IMR-90 (cell line): ENCODE results near the gene FSIP1. TPM values are rescaled to one million over a fixed set of nuclear protein-coding genes. Genes with fewer than 3 reads are reported as not detected.

Experiments
- ATAC-seq: fragments of 200-7000 bp; cut with Tn5 transposase; 2 replicates; pipeline ENCODE4 v1.9.1; 2020; ENCODE audit warnings: low read depth, mild to moderate bottlenecking, moderate library complexity
- BruUV-seq: library from RNA; stranded (reverse); fragments of 400-500 nt; replicated peaks from 2 replicates; lab custom pipeline; 2021; lab: Mats Ljungman, UMichigan
- CTCF ChIA-PET: fragments of 300-600 bp; formaldehyde crosslinking; extraction: SDS; loops from one replicate; lab custom pipeline; 2021; ENCODE audit warnings: antibody characterized with exemption; lab: Yijun Ruan, JAX
- POLR2A ChIA-PET: fragments of 300-600 bp; sonication (Branson Sonifier 250); formaldehyde crosslinking; loops from one replicate; lab custom pipeline; 2022; ENCODE audit warnings: antibody characterized with exemption; ENCODE audit not compliant: unreplicated experiment; lab: Charles Lee
- DNase-seq: peaks from one replicate; pipeline ENCODE4 v3.0.0; 2013
- H2AFZ ChIP-seq: replicated peaks from 2 replicates; pipeline ENCODE3; 2013; ENCODE audit warnings: low read length, mild to moderate bottlenecking; ENCODE audit not compliant: poor library complexity
- H2AK5ac ChIP-seq: 2 replicates; pipeline ENCODE4 v1.6.1; 2013; ENCODE audit warnings: low read depth, low read length, inconsistent platforms
- H2AK9ac ChIP-seq: replicated peaks from 2 replicates; pipeline ENCODE3; 2013; ENCODE audit warnings: mild to moderate bottlenecking, low read depth, low read length, moderate library complexity; ENCODE audit not compliant: poor library complexity
- H2BK120ac ChIP-seq: 2 replicates; pipeline ENCODE4 v1.6.1; 2013; ENCODE audit warnings: low read depth, low read length, inconsistent platforms
- H2BK15ac ChIP-seq: 3 replicates; pipeline ENCODE4 v1.6.1; 2013; ENCODE audit warnings: low read depth, low read length, inconsistent platforms
- H2BK20ac ChIP-seq: 2 replicates; pipeline ENCODE4 v1.6.1; 2013; ENCODE audit warnings: low read depth, mild to moderate bottlenecking, inconsistent platforms, low read length, moderate library complexity
- H2BK5ac ChIP-seq: 2 replicates; pipeline ENCODE4 v1.6.1; 2013; ENCODE audit warnings: mild to moderate bottlenecking, low read depth, low read length, inconsistent platforms; ENCODE audit not compliant: poor library complexity, severe bottlenecking
- H3K14ac ChIP-seq: replicated peaks from 2 replicates; pipeline ENCODE4 v1.6.1; 2013; ENCODE audit warnings: low read depth, low read length, inconsistent platforms
- H3K18ac ChIP-seq: 2 replicates; pipeline ENCODE4 v1.6.1; 2013; ENCODE audit warnings: low read depth, low read length, control low read depth
- H3K23ac ChIP-seq: 2 replicates; pipeline ENCODE4 v1.6.1; 2013; ENCODE audit warnings: low read depth, low read length, inconsistent platforms
- H3K27ac ChIP-seq: 2 replicates; pipeline ENCODE4 v1.5.1; 2013; ENCODE audit warnings: mild to moderate bottlenecking, control low read depth, low read length; ENCODE audit not compliant: insufficient read depth
- H3K27me3 ChIP-seq: 2 replicates; pipeline ENCODE4 v1.6.1; 2013; ENCODE audit warnings: low read length; ENCODE audit not compliant: control insufficient read depth, insufficient read depth
- H3K36me3 ChIP-seq: 2 replicates; pipeline ENCODE4 v1.6.1; 2013; ENCODE audit warnings: low read length, mixed read lengths; ENCODE audit not compliant: control insufficient read depth, insufficient read depth
- H3K4ac ChIP-seq: 2 replicates; pipeline ENCODE4 v1.6.1; 2013; ENCODE audit warnings: low read depth, low read length, inconsistent platforms
- H3K4me1 ChIP-seq: 2 replicates; pipeline ENCODE4 v1.6.1; 2013; ENCODE audit warnings: low read length, mixed read lengths; ENCODE audit not compliant: control insufficient read depth, insufficient read depth
- H3K4me2 ChIP-seq: 2 replicates; pipeline ENCODE4 v1.6.1; 2013; ENCODE audit warnings: low read depth, mild to moderate bottlenecking, control low read depth, low read length, moderate library complexity
- H3K4me3 ChIP-seq: 2 replicates; pipeline ENCODE4 v1.5.1; 2013; ENCODE audit warnings: low read depth, mild to moderate bottlenecking, control low read depth, low read length, moderate library complexity; ENCODE audit not compliant: insufficient read depth
- H3K56ac ChIP-seq: 2 replicates; pipeline ENCODE4 v1.6.1; 2013; ENCODE audit warnings: low read length, inconsistent platforms; ENCODE audit not compliant: insufficient read depth; ENCODE audit errors: extremely low read depth
- H3K79me1 ChIP-seq, 2 experiments: 2 replicates each; pipeline ENCODE4 v1.6.1; 2013; ENCODE audit warnings: low read length in 2 of 2, inconsistent platforms in 1 of 2, low read depth in 1 of 2
- H3K9ac ChIP-seq: 2 replicates; pipeline ENCODE4 v1.6.1; 2013; ENCODE audit warnings: low read depth, low read length, control low read depth
- H3K9me1 ChIP-seq: 2 replicates; pipeline ENCODE4 v1.6.1; 2013; ENCODE audit warnings: low read length, inconsistent platforms; ENCODE audit not compliant: insufficient read depth
- H3K9me3 ChIP-seq: 2 replicates; pipeline ENCODE4 v1.6.1; 2013; ENCODE audit warnings: low read length; ENCODE audit not compliant: control insufficient read depth, insufficient read depth
- H4K20me1 ChIP-seq: 2 replicates; pipeline ENCODE4 v1.6.1; 2013; ENCODE audit warnings: low read length, inconsistent platforms; ENCODE audit not compliant: insufficient read depth
- H4K5ac ChIP-seq: 2 replicates; pipeline ENCODE4 v1.6.1; 2013; ENCODE audit warnings: mild to moderate bottlenecking, low read depth, low read length, control low read depth
- H4K8ac ChIP-seq, 2 experiments: 2 replicates each; pipeline ENCODE4 v1.6.1; 2013; ENCODE audit warnings: low read depth in 2 of 2, low read length in 2 of 2, control low read depth in 1 of 2, inconsistent platforms in 1 of 2
- H4K91ac ChIP-seq: 2 replicates; pipeline ENCODE4 v1.6.1; 2013; ENCODE audit warnings: low read depth, low read length, inconsistent platforms; ENCODE audit not compliant: insufficient read depth
- BHLHE40 ChIP-seq: fragments of 150-350 bp; IDR thresholded peaks from 2 replicates; pipeline ENCODE4 v1.6.1; 2016; ENCODE audit warnings: mild to moderate bottlenecking, low read depth, low read length
- CEBPB ChIP-seq: IDR thresholded peaks from 2 replicates; pipeline ENCODE4 v1.6.1; 2012; ENCODE audit warnings: low read depth, low read length, improper control_type of control experiment
- CHD1 ChIP-seq: IDR thresholded peaks from 2 replicates; pipeline ENCODE4 v1.6.1; 2012; ENCODE audit warnings: low read depth, low read length, improper control_type of control experiment
- FOS ChIP-seq: fragments of 150-350 bp; IDR thresholded peaks from 2 replicates; pipeline ENCODE4 v1.6.1; 2016; ENCODE audit warnings: low read depth, low read length
- MAFK ChIP-seq: IDR thresholded peaks from 2 replicates; pipeline ENCODE4 v1.6.1; 2012; ENCODE audit warnings: low read depth, low read length, improper control_type of control experiment
- MAZ ChIP-seq: IDR thresholded peaks from 2 replicates; pipeline ENCODE4 v1.6.1; 2012; ENCODE audit warnings: low read depth, mild to moderate bottlenecking, low read length, improper control_type of control experiment, moderate library complexity, borderline replicate concordance
- MXI1 ChIP-seq: IDR thresholded peaks from 2 replicates; pipeline ENCODE4 v1.6.1; 2012; ENCODE audit warnings: low read depth, mild to moderate bottlenecking, low read length, moderate library complexity, borderline replicate concordance
- NFE2L2 ChIP-seq: fragments of 150-350 bp; IDR thresholded peaks from 2 replicates; pipeline ENCODE4 v1.6.1; 2016; ENCODE audit warnings: low read depth, mild to moderate bottlenecking, low read length
- POLR2A ChIP-seq: IDR thresholded peaks from 2 replicates; pipeline ENCODE4 v1.6.1; 2012; ENCODE audit warnings: mild to moderate bottlenecking, low read depth, low read length
- RAD21 ChIP-seq: IDR thresholded peaks from 2 replicates; pipeline ENCODE4 v1.6.1; 2012; ENCODE audit warnings: low read length, improper control_type of control experiment
- RCOR1 ChIP-seq: IDR thresholded peaks from 2 replicates; pipeline ENCODE4 v1.6.1; 2012; ENCODE audit warnings: mild to moderate bottlenecking, low read length, improper control_type of control experiment; ENCODE audit not compliant: insufficient replicate concordance
- RFX5 ChIP-seq: IDR thresholded peaks from 2 replicates; pipeline ENCODE4 v1.8.0; 2012; ENCODE audit warnings: low read depth, mild to moderate bottlenecking, low read length, moderate library complexity
- SMC3 ChIP-seq: fragments of 150-350 bp; IDR thresholded peaks from 2 replicates; pipeline ENCODE4 v1.6.1; 2016; ENCODE audit warnings: low read depth, mild to moderate bottlenecking, antibody characterized with exemption, low read length, moderate library complexity
- WGBS, 2 experiments: methylation state at CpG; one replicate each; pipeline versions ENCODE4 v1.1.5 to v1.1.7; 2013; ENCODE audit warnings: missing lambda C conversion rate in 2 of 2; ENCODE audit not compliant: insufficient read length in 1 of 2; ENCODE audit errors: extremely low coverage in 2 of 2; 5-methylcytosine and 5-hydroxymethylcytosine counted together
- dilution Hi-C: fragments of 300-500 bp; cut with HindIII; formaldehyde crosslinking; loops from one replicate; pipeline ENCODE4 v1.14.3; 2018; ENCODE audit warnings: low sequenced_read_pairs; ENCODE audit not compliant: unreplicated experiment
- in situ Hi-C: fragments of 300-500 bp; cut with MboI; formaldehyde crosslinking; loops from 3 replicates; pipeline ENCODE4 v1.14.3; 2019; ENCODE audit warnings: low sequenced_read_pairs, inconsistent platforms, mixed read lengths
- intact Hi-C: fragments of 100-400 bp; cut with micrococcal nuclease; formaldehyde crosslinking; loops from 2 replicates; pipeline ENCODE4 v1.10.0; 2022
- polyA plus RNA-seq, 3 experiments: library from polyadenylated mRNA; depleted of rRNA; stranded (reverse); fragments of >200 nt; gene quantifications; 2 replicates each; pipeline ENCODE4 v1.2.3, GENCODE V29; 2012; ENCODE audit warnings: low replicate concordance in 1 of 3
- total RNA-seq: library from RNA; depleted of rRNA; stranded (reverse); fragments of >200 nt; gene quantifications from 2 replicates; pipeline ENCODE4 v1.2.3, GENCODE V29; 2012
- TF ChIP-seq, protein P1 (sequence below): fragments of 150-350 bp; IDR thresholded peaks from 2 replicates; pipeline ENCODE4 v1.6.1; 2016; ENCODE audit warnings: low read depth, mild to moderate bottlenecking, low read length, moderate library complexity, borderline replicate concordance
- TF ChIP-seq, protein P2 (sequence below): fragments of 150-350 bp; IDR thresholded peaks from 2 replicates; pipeline ENCODE4 v1.6.1; 2017; ENCODE audit warnings: mild to moderate bottlenecking, antibody characterized with exemption, low read length, low read depth
- TF ChIP-seq, protein P3 (sequence below): conservative IDR thresholded peaks from 2 replicates; pipeline ENCODE4 v1.5.1; 2012; ENCODE audit warnings: mild to moderate bottlenecking, low read depth, low read length, improper control_type of control experiment

The FSIP1 gene
- total and polyA plus RNA-seq, 2 of the 4 experiments (the other 2 are of a cell fraction), result 0.10 to 0.18 TPM

DNA sequence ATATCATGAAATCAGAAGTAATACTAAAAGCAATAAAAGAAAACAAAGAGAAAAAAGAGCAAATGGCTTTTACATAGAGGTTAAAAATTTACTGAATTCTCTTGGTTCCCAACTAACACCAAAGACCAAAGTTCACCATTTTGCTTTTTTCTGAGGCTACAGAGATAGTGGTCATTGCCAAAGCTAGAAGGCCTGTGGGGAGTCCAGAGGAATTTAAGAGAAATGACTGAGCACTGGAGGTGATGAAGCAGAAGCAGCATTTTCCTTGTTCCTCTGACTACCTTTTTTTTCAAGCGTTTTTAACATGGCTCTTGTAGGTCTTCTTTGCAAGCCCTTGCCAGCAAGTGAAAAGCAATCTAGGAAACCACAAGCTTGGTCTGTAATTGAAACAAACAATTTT lies 143.6 kb downstream of the FSIP1 start:
- H4K5ac ChIP-seq, result no peak overlapping the region
- H3K9ac ChIP-seq, result no peak overlapping the region
- H4K8ac ChIP-seq, result no peak overlapping the region
- ATAC-seq (no peak), DNase-seq (no peak)
- no CpG with 5 or more reads among the region's 1 CpG for WGBS, 2 experiments
- dilution Hi-C loops, result no loop called here
- no peak overlapping the region for H2BK5ac ChIP-seq
- no peaks in the 10 kb centered on the region for H3K36me3 ChIP-seq
- H3K56ac ChIP-seq, result no peak overlapping the region
- in situ Hi-C loops, result no loop called here
- CTCF ChIA-PET, result no interaction called here
- no peak overlapping the region for H3K4ac ChIP-seq
- no peaks in the 10 kb centered on the region for H3K79me1 ChIP-seq
- no TSS peak for BruUV-seq
- POLR2A ChIA-PET, result no interaction called here
- no peak overlapping the region for H2AK5ac ChIP-seq
- no peaks in the 10 kb centered on the region for H4K20me1 ChIP-seq
- no peak overlapping the region for H2BK20ac ChIP-seq
- intact Hi-C loops, result no loop called here
- no peaks in the 10 kb centered on the region; the same call in 1 of the 2 replicates for H3K27me3 ChIP-seq
- no peak overlapping the region for H3K23ac ChIP-seq
- H2AK9ac ChIP-seq, result no peak overlapping the region
- no peak overlapping the region for H2BK120ac ChIP-seq
- no peak overlapping the region for H3K4me3 ChIP-seq
- no peak overlapping the region for H3K18ac ChIP-seq
- H3K27ac ChIP-seq, result no peak overlapping the region
- no peak overlapping the region for H4K91ac ChIP-seq
- no peak overlapping the region for H2AFZ ChIP-seq
- peaks cover 6% of the 10 kb centered on the region; the same call in 1 of the 2 replicates for H3K4me1 ChIP-seq
- TF ChIP-seq, protein P1, sequence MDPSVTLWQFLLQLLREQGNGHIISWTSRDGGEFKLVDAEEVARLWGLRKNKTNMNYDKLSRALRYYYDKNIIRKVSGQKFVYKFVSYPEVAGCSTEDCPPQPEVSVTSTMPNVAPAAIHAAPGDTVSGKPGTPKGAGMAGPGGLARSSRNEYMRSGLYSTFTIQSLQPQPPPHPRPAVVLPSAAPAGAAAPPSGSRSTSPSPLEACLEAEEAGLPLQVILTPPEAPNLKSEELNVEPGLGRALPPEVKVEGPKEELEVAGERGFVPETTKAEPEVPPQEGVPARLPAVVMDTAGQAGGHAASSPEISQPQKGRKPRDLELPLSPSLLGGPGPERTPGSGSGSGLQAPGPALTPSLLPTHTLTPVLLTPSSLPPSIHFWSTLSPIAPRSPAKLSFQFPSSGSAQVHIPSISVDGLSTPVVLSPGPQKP, result no peak
- TF ChIP-seq BHLHE40 (no peak), RFX5 (no peak), NFE2L2 (no peak), POLR2A (no peak), RCOR1 (no peak), RAD21 (no peak), MAFK (no peak), CHD1 (no peak), MAZ (no peak), FOS (no peak), CEBPB (no peak), MXI1 (no peak), SMC3 (no peak)
- TF ChIP-seq, protein P2, sequence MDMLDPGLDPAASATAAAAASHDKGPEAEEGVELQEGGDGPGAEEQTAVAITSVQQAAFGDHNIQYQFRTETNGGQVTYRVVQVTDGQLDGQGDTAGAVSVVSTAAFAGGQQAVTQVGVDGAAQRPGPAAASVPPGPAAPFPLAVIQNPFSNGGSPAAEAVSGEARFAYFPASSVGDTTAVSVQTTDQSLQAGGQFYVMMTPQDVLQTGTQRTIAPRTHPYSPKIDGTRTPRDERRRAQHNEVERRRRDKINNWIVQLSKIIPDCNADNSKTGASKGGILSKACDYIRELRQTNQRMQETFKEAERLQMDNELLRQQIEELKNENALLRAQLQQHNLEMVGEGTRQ, result no peak
- TF ChIP-seq, protein P3, sequence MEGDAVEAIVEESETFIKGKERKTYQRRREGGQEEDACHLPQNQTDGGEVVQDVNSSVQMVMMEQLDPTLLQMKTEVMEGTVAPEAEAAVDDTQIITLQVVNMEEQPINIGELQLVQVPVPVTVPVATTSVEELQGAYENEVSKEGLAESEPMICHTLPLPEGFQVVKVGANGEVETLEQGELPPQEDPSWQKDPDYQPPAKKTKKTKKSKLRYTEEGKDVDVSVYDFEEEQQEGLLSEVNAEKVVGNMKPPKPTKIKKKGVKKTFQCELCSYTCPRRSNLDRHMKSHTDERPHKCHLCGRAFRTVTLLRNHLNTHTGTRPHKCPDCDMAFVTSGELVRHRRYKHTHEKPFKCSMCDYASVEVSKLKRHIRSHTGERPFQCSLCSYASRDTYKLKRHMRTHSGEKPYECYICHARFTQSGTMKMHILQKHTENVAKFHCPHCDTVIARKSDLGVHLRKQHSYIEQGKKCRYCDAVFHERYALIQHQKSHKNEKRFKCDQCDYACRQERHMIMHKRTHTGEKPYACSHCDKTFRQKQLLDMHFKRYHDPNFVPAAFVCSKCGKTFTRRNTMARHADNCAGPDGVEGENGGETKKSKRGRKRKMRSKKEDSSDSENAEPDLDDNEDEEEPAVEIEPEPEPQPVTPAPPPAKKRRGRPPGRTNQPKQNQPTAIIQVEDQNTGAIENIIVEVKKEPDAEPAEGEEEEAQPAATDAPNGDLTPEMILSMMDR, result no peak
- peaks cover 2% of the 10 kb centered on the region; the same call in 1 of the 2 replicates for H3K9me1 ChIP-seq
- no peak overlapping the region for H3K4me2 ChIP-seq
- H3K14ac ChIP-seq, result peak overlapping the region; percentile 35; the same call in 1 of the 2 replicates
- H3K9me3 ChIP-seq, result no peaks in the 10 kb centered on the region
- H2BK15ac ChIP-seq, result no peak overlapping the region
